Heart right ventricle (tissue), 16 donors: ENCODE measurements around the gene MMP25. TPM values are rescaled to one million over a fixed set of nuclear protein-coding genes. Genes with fewer than 3 reads are reported as not detected.

ENCODE experiments used
- ATAC-seq, 8 donors: fragments of 200-7000 bp; cut with Tn5 transposase; one replicate each; pipeline ENCODE4 v1.9.1; 2020; ENCODE audit warnings: mild to moderate bottlenecking in 8 of 8, moderate library complexity in 8 of 8, moderate number of reproducible peaks in 1 of 8
- DNase-seq, 2 donors: peaks; one replicate each; pipeline ENCODE4 v3.0.0-alpha.2; 2020
- H3K27ac ChIP-seq, 10 donors: fragments of 200-600 bp; sonication (generic) in 2 of 10; one replicate each; pipeline versions ENCODE4 v1.5.0 to v1.8.0; 2020 to 2022; ENCODE audit warnings: mild to moderate bottlenecking in 3 of 10
- H3K27me3 ChIP-seq, 7 donors: fragments of 200-600 bp; one replicate each; pipeline ENCODE4 v1.8.0; 2021 to 2022; ENCODE audit warnings: mild to moderate bottlenecking in 2 of 7
- H3K36me3 ChIP-seq, 9 donors: fragments of 200-600 bp; sonication (generic) in 1 of 9; one replicate each; pipeline versions ENCODE4 v1.5.0 to v1.8.0; 2020 to 2022; ENCODE audit warnings: mild to moderate bottlenecking in 2 of 9
- H3K4me1 ChIP-seq, 9 donors: fragments of 200-600 bp; sonication (generic) in 1 of 9; one replicate each; pipeline versions ENCODE4 v1.5.0 to v1.8.0; 2020 to 2022; ENCODE audit warnings: mild to moderate bottlenecking in 4 of 9
- H3K4me3 ChIP-seq, 10 donors: fragments of 200-600 bp; sonication (generic) in 2 of 10; one replicate each; pipeline versions ENCODE4 v1.5.0 to v1.8.0; 2020 to 2022; ENCODE audit warnings: mild to moderate bottlenecking in 7 of 10, moderate library complexity in 2 of 10
- H3K9me3 ChIP-seq, 11 donors: fragments of 200-600 bp in 10 of 11; sonication (generic) in 2 of 11; one replicate each; pipeline versions ENCODE4 v1.5.0 to v1.8.0; 2013 to 2022; ENCODE audit warnings: mild to moderate bottlenecking in 2 of 11, control low read depth in 1 of 11, moderate library complexity in 1 of 11
- WGBS, 2 donors: extraction: QIAGEN DNeasy Blood & Tissue Kit; methylation state at CpG; one replicate each; pipeline ENCODE4 v1.1.7; 2013; ENCODE audit warnings: inconsistent platforms in 1 of 2; 5-methylcytosine and 5-hydroxymethylcytosine counted together
- intact Hi-C, 10 donors: fragments of 100-400 bp; cut with DNase I; formaldehyde crosslinking; loops; one replicate each; pipeline versions ENCODE4 v1.11.1 to v1.14.2; 2022
- polyA plus RNA-seq, 2 donors: library from polyadenylated mRNA; stranded (reverse); fragments of 200-250 nt; gene quantifications; one replicate each; pipeline ENCODE4 v1.2.3, GENCODE V29; 2013
- total RNA-seq, 10 donors: library from RNA; stranded (reverse); fragmentation: NEBNext Ultra II Directional in 3 of 10; extraction: Animal tissue kit (Norgen Biotek cat#: 25700) in 3 of 10; gene quantifications; one replicate each; pipeline versions ENCODE4 v1.2.1 to v1.2.4, GENCODE V29; 2021 to 2023
- TF ChIP-seq, protein P1 (sequence below), 9 donors: fragments of 200-600 bp; sonication (generic) in 2 of 9; IDR thresholded peaks; one replicate each; pipeline versions ENCODE4 v1.5.0 to v1.8.0; 2021 to 2022; ENCODE audit warnings: antibody characterized with exemption in 9 of 9, mild to moderate bottlenecking in 5 of 9, moderate library complexity in 1 of 9
- donor health status: Arrhythmogenic right ventricular cardiomyopathy.
- donor health status: ischemic (EF 13 %, LVEDD 7.1; RV severe dilation, severe dysfunction).
- donor health status: healthy with polysubstance abuse.
- donor health status: DM: no; HTN: yes; CAD: no.
- donor health status: DM: no; HTN: no; CAD: no.
- donor health status: ischemic (EF 25% LVEDD 6.9; RV normal size, moderate dysfunction).
- donor health status: ischemic (EF 25% LVEDD 5.7; RV mildly dilated, moderate dysfunction).
- donor health status: healthy.
- donor health status: DM: yes; HTN: yes; CAD: no.
- donor health status: Ischemic cardiomyopathy.
- donor health status: ischemic (EF 35%, LVEDD 5.7; RV mildly dilated, moderate dysfunction).
- donor health status: nonischemic (EF 11% LVEDD 7.7; RV severe dilation, severe dysfunction).
- donor health status: DM: yes; HTN: yes; CAD: no.
- donor health status: PGD.
- donor health status: ischemic (EF 29% LVEDD 5.4; RV normal size, mild dysfunction).
- donor health status: nonischemic (EF 23%, LVEDD 6.1; RV moderate dilation, normal function).

The MMP25 gene
- total and polyA plus RNA-seq, 12 donors = 0.26 to 3.9 (median 0.97) TPM

DNA sequence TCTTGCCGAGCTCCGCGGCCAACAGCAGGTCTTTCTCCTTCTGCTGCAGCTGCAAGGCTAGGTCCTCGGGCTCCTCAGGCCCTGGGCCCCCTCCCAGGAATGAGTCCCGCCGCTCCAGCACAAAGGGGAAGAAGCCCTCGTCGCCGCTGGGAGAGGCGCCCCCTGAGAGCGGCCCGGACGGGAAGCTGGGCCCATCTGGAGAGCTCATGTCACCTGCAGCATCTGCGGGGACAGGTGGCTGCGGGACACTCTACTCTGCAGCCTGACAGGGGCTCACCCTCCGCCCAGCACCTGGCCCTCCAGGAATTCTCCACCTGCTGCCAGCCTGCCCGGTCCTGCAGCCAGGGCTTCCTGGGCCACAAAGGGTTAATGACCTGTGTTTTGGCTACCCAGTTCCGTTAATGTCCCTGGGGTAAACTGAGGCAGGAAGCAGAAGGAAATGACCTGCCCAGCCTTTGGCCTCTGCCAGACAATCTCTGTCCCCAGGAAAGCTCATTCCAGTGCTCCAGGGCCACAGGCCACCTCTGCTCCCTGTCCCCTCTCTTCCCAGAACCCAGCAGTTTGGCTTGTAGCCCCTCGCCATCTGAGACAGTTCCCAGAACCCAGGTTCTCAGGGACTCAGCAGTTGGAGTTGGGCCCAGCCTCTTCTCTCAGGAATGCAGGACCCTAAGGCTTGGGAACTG, 10.9 kb upstream of the MMP25 start:
- Histone ChIP-seq H3K4me3 (no peak overlapping the region), H3K36me3 (no peaks in the 10 kb centered on the region), H3K4me1 (peaks cover 0 to 16% (median 7%) of the 10 kb centered on the region in 9 donors), H3K27ac (no peak overlapping the region), H3K27me3 (peaks cover 21 to 98% (median 93%) of the 10 kb centered on the region in 7 donors), H3K9me3 (no peaks in the 10 kb centered on the region)
- ATAC-seq = no peak
- WGBS, 2 donors = 39 to 44% methylated on average over 18 to 19 of the region's 19 CpGs
- TF ChIP-seq, protein P1, sequence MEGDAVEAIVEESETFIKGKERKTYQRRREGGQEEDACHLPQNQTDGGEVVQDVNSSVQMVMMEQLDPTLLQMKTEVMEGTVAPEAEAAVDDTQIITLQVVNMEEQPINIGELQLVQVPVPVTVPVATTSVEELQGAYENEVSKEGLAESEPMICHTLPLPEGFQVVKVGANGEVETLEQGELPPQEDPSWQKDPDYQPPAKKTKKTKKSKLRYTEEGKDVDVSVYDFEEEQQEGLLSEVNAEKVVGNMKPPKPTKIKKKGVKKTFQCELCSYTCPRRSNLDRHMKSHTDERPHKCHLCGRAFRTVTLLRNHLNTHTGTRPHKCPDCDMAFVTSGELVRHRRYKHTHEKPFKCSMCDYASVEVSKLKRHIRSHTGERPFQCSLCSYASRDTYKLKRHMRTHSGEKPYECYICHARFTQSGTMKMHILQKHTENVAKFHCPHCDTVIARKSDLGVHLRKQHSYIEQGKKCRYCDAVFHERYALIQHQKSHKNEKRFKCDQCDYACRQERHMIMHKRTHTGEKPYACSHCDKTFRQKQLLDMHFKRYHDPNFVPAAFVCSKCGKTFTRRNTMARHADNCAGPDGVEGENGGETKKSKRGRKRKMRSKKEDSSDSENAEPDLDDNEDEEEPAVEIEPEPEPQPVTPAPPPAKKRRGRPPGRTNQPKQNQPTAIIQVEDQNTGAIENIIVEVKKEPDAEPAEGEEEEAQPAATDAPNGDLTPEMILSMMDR (IDR thresholded peaks at IDR 0.05) = no peak
- DNase-seq = no peak
- intact Hi-C loops = loop anchor here in 1 of 10 donors (5.0 kb wide), 1 partner anchor 1437 kb away; the partner anchor contains the start of gene NMRAL1

DNA sequence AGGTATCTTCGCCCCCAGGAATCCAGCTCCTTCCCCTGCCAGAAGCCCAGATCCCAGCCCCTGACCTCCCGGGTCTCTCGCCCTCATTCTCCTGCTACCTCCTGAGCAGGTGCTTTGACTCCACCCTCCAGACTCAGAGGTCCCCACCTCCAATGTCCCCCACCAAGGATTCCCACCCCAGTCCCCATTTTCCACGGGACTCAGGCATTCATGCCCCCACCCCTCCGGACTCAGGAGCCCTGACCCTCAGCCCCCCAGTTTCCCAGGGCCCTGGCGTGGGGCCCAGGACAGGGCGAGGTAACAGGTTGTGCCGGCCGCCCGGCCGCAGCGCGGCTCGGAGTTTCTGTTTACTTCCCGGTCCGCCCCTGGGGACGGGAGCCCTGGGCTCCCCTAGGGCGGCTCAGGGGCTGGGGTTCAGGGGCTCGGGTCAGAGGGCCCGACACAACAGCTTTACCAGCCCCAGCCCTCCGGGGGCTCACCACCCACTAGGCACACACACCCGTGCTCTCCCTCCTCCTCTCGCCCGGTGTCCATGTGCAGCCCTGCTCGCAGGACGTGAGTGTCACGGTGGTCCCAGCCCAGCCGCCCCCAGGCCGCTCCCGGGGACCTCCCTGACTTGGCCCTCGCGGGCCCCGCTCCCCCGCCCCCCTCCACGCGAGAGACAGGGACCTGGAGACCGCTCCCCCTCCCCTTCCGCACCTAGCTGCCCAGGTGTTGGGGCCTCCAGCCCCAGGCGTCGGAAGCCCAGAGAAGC, 10.2 kb upstream of the MMP25 start:
- intact Hi-C loops = loop anchor here in 1 of 10 donors (5.0 kb wide), 1 partner anchor 1436 kb away; the partner anchor contains the start of gene NMRAL1
- whole genome bisulfite sequencing, 2 donors = 2 to 3% methylated on average over 34 to 40 of the region's 40 CpGs

DNA sequence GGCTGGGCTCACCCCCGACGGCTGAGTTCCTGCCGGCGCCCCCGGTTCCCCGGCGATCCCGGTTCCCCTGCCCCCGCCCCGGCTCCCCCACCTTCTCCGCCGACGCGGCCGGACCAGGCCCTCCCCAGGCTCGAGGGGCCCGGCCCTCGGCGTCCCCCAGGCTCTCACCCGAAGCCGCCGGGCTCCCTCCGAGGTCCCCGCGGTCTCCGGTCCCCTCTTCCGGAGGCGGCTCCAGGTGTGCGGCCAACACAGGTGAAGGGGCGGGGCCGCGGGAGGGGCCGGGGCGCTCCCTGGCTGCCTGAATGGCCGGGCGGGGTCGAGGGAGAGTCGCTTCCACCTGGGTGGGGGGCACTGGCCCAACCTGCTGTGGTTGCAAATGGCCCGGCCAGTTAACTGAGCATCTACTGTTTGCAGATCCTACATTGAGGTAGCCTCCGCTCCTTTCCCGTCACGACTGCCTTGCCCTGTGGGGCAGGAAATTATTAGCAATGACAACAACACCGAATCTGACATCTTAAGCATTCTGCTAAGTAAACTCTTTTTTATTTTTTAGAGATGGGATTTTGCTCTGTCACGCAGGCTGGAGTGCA, 9.5 kb upstream of the MMP25 start, which contains the start of gene BICDL2:
BICDL2 (minus strand) TSS at position 219 of the 590 bp plus-strand sequence. CDS start 1,448 bp downstream, outside the sequence.
- Histone ChIP-seq H3K27ac (no peak within 1 kb of the TSS), H3K4me3 (peak within 1 kb of the TSS in 2 of 10 donors; percentile 14), H3K4me1 (peaks cover 0 to 16% (median 7%) of the 10 kb centered on the region in 9 donors), H3K9me3 (no peaks in the 10 kb centered on the region), H3K27me3 (peaks cover 16 to 100% (median 91%) of the 10 kb centered on the region in 7 donors), H3K36me3 (no peaks in the 10 kb centered on the region)
- TF ChIP-seq, protein P1 (IDR thresholded peaks at IDR 0.05) = no peak
- intact Hi-C loops = loop anchor here in 1 of 10 donors (5.0 kb wide), 1 partner anchor 1435 kb away; the partner anchor contains the start of gene NMRAL1
- no peak for DNase-seq
- WGBS, 2 donors = 7 to 9% methylated on average over 44 of the region's 44 CpGs
- ATAC-seq = no peak

More for the DNA sequence above, 10.2 kb upstream of the MMP25 start:
- H3K4me3 ChIP-seq = peak overlapping the region in 2 of 10 donors; percentile 14
- peaks cover 0 to 16% (median 7%) of the 10 kb centered on the region in 9 donors for H3K4me1 ChIP-seq
- no peaks in the 10 kb centered on the region for H3K36me3 ChIP-seq
- H3K27me3 ChIP-seq = peaks cover 16 to 98% (median 93%) of the 10 kb centered on the region in 7 donors
- H3K9me3 ChIP-seq = no peaks in the 10 kb centered on the region
- TF ChIP-seq, protein P1 (IDR thresholded peaks at IDR 0.05) = no peak
- ATAC-seq = peak in 2 of 8 donors; percentile 4 to 14
- no peak overlapping the region for H3K27ac ChIP-seq
- no peak for DNase-seq

DNA sequence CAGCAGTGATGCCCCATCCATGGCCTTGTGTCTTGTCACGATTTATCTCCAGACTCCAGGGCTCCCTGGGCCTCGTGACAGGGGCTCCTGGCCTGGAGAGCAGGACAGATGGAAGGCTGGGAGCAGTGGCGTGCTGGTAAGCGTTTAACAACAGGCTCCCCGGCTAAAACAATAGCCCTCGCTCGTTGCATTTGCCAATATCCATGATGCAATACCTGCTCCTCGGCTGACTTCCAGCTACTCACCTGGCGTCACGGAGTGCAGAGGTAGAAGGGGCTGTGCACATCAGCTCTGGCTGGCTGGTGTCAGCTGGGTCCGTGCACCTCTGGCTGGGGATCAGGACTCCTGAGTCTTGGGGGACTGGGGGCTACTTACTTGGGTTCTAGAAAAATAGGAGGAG, 8.1 kb upstream of the MMP25 start:
- WGBS, 2 donors = 38 to 51% methylated on average over 11 of the region's 11 CpGs
- peaks cover 16 to 99% (median 94%) of the 10 kb centered on the region in 7 donors for H3K27me3 ChIP-seq

More for the DNA sequence above, 8.1 kb upstream of the MMP25 start:
- TF ChIP-seq, protein P1 (IDR thresholded peaks at IDR 0.05) = no peak
- Histone ChIP-seq H3K4me3 (no peak overlapping the region), H3K27ac (no peak overlapping the region), H3K9me3 (no peaks in the 10 kb centered on the region), H3K36me3 (no peaks in the 10 kb centered on the region), H3K4me1 (peaks cover 0 to 16% (median 7%) of the 10 kb centered on the region in 9 donors)
- ATAC-seq (no peak), DNase-seq (no peak)
- intact Hi-C loops = loop anchor here in 1 of 10 donors (5.0 kb wide), 1 partner anchor 1434 kb away; the partner anchor contains the start of gene NMRAL1
